Measurements from ENCODE around the gene H6PD.
"Not testable (repeated sequence)": the region's sequence is repeated elsewhere in the genome, so short reads cannot be mapped to it uniquely, and the experiment has no call there.

Gene H6PD

DNA sequence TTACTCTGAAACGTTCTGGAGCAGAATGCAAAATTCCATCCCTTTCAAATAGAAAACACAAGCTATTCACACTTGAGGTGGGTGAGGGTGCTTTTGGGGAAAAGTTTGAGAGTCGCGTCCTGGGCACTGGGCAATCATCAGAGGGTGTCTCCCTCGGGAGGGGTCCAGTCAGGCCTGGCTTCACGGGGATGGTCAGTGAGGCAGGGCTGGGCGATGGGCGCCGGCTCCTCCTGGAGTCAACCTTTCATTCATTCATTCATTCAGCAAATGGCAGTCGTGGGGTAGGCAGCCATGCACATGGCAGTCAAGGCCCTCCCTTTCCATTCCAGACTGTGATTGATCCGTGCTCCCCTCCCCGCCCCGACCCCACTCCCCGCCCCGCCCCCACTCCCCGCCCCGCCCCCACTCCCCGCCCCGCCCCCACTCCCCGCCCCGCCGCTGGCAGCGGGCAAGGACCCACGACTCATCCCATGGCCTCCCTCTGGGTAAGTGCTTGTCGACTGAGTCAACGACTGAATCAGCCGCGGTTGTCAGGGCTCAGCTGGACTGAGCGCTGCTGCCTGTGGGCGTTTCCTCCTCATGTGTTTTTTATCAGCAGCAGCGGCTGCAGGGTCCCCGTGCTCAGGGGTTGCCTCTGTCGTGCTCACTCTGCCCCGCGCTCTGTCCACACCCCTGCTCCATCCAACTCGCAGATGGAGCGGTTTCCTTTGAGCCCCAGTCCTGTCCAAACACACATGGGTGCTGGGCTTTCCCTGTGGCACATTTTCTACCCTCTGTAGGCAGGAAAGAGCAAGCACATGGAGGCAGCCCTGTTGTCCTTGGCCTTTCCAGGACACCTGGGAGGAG, 45.7 kb downstream of the H6PD start:
- no peak for DNase-seq

DNA sequence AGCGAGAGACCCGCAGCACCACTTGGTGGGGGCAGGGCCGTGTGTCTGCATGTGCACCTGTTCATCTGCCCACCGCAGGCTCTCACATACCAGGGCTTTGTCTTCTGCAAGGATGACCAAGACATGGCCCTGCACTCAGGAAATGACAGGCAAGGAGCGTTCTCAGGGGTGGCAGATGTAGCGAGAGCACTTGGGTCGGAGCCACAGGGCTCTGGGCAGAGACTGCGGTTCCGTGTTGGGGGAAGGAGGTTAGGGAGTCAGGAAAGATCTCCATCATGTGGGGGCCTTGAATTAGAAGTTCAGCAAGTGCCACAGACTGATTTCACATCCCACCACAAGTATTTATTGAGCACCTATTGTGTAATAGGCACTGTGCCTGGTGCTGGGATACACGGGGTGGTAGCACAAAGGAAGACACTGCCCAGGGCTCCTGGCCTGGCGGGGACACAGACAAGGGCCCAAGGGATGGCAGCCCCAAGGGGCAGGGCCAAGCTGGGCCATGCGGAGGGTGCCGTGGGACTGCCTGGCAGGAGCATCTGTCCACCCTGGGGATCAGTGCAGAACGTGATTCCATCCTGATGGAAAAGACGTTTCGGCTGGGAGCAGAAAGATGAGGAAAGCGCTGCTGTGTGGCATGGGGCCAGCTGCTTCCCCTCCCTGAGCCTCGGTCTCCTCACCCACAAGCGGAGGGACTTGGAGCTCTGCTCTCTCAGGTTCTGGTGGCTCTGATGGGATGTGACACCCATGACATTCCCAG, 46.7 kb downstream of the H6PD start:
- DNase-seq: no peak

DNA sequence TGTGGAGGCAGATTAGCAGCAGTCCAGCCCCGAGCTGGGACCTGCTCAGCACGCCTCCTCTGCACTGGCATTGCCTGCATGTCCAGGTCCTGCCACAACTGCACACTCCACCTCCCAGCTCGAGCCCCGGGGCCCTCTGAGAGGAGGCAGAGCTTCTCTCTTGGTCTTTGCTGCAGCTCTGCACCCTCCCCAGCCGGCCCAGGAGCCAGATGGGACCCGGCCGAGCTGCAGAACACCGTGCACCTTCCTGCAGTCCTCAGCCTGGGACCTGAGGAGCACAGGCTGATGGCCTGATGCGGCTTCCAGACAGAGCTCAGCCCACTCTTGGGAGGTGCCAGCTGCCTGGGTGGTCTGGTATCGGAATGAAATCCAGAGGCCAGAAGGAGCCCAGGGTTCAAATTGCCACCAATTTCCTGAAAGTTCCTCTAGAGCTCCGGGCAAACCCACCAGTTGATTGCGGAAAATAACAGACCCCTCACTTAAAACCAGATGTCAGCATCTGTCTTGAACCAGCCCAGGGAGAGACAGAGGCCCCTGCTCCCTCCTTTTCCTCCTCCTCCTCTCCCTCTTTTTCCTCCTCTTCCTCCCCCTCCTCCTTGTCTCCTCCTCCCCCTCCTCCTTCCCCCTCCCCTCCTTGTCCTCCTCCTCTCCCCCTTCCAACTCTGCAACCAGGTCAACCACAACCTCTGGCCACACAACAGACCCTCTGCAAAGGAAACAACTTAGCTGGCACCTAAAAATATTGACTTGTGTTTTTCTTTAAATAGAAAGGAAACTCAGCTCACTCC, 47.5 kb downstream of the H6PD start:
- DNase-seq: no peak

DNA sequence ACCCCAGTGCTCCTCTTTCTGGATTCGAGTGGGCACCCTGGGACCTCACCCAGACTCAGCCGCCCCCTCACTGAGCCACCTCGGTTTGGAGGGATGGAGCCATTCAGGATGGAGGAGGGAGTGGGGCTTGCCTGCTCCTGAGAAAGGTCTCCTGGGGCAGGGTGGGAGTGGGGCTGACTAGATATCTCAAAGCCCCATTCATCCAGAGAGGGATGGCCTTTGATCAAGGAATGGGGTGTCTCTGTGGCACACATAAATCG, 48.1 kb downstream of the H6PD start:
- no peak for DNase-seq

DNA sequence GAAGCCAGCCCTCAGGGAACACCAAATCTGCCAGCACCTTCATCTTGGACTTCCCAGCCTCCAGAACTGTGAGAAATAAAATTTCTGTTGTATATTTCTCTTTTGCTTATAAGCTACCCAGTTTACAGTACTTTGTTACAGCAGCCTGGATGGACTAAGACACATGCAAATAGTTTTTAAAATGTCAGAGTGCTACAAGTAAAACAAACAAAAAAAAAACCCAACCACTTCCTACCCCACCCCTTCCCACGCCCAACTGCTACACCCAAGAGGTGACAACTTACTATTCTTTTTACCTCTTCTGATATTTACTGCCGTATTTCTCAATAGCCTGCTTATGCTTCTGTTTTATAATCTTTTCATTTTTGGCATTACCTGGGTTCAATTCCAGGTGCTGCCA, 49.5 kb downstream of the H6PD start:
- DNase-seq: no peak

DNA sequence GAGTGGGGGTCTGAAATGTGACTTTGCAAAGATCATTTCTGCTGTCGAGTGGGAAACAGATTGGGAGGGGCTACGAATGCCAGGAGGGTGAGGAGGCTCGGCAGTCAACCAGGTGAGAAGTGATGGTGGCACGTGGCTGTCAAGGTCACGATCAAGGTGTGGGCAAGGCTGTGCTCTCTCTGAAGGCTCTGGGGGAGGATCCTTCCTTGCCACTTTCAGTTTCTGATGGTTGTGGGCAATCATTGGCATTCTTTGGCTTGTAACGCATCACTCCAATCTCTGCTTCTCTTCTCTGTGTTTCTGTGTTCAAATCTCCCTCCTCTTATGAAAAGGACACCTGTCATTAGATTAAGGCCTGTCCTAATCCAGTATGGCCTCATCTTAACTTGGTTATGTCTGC, 52.0 kb downstream of the H6PD start:
- DNase-seq: no peak

DNA sequence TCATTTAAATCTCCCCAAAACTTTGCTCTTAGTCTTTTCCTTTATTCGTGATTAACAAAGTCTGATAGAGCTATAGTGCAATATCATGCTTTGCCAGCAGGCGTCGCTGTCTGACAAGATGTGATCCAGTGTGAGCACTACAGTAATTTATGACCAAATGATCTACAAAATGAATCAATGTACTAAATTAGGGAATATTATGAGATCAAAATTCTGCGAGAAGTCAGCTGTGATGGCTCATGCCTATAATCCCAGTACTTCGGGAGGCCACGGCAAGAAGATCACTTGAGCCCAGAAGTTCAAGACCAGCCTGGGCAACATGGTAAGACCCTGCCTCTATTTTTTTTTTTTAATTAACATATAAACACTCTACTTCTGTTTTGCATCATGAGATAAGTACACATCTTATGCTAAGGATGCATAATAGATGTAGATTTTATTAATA, 54.5 kb downstream of the H6PD start:
- DNase-seq: peak; percentile 43 to 48

DNA sequence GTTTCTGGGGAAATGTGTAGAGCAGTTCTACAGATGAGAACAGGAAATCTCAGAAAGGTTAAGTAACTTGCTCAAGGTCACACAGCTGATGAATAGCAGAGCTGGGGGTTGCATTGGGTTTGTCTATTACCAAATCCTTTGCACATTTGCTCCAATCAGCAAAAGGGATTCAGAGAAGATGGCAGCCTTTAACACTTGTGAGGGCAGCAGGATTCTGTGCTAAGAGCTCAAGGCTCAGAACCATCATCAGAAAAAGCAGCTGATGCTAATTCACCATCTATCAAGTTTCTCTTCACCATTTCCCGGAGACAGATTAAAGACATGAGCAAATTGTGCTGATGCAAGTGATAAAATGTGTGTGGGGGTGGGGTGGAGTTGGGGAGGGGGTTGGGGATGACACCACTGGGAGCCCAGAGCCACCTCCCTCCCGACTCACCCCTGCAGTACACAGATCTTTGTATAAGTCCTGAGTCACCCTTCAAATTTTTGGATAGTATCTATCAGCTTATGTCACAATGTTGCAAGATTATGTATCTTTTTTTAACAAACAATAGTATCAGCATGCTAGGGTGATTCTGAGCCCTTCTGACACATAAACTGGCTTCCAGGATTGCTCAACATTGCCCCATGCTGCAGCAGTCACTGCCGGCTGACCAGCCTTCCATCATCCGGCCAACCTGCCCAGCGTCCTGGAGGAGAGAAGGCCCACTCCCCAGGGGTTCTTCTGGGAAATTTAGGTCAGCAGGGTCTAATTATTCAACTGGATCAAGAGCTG, 55.3 kb downstream of the H6PD start:
- peak; percentile 22 to 32 for DNase-seq

DNA sequence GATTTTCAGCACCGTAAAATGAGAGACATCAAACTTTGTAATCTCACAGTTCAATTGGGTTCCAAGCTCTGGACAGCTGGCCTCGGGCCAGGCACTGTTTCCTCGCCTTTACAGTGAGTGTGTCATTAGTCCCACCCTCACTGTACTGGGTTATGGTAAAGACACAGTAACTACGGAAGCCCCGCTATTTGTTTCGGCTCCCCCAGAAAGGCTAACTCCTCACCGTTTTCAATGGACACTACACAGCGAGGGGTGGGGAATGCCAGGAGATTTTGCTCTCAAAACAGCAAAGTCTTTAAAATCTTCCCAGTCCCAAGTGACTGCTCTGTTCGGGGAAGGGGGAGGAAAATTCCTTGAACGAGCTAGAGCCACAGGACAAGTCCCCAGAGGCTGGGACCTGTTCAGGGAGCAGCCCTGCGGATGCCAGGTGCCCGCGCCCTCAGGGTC, 57.4 kb downstream of the H6PD start:
- DNase-seq: no peak

DNA sequence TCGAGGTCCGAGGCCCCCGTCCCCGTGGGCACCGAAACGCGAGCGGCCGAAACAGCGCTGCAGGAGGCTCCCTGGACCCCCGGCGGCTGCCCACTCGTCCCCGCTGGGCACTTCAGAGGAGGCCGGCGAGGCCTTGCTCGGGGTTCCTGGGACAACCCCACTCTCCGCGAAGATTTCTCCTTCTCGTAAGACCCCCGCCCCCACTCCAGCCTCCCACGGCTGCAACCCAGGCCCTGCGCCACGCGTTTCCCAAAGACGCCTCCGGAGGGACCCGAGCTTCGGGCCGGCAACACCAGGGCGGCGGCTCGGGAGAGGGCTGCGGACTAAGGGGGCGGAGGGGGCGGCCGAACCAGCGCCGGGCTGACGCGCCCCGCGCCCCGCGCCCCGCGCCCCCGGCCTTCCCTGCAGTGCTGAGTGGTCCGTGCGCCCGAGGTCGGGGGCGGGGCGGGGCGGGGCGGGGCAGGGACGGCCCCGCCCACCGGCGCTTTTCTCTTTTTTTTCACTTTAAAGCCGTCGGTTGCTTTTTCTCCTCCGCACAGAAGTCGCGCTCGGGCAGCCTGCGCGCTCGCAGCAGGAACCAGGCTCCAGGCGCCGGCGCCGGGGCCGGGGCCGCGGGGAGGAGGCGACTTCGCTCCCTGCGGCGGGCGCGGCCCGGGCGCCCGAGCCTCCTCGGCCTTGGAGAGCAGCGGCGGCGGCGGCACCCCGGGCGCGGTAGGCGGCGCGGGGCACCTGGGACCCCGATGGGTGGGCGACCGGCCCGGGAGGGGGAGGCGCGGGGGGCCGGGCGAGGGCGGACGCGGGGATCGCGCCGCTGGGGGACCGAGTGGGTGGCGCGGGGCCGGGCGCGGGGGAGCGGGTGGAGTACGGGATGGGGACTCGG, 58.0 kb downstream of the H6PD start, which contains the start of gene SPSB1:
TSS of gene SPSB1 (plus strand) at position 534 of the 880 bp plus-strand sequence. CDS start 62,998 bp downstream, outside the sequence.
- DNase-seq: no peak

DNA sequence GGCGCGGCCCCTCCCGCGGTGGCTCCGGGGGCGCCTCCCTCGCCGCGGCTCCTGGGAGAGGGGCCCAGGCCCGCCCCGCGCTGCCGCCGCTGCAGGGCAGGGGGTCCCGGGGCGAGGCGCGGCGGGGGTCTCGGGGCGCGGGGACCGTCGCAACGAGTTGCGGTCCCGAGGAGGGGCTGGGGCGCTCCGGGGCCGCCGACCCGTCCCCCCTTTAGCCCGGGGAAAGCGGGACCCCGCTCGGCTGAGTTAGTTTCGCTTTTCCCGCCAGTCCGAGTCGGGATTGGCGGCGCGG, 58.6 kb downstream of the H6PD start:
- no peak for DNase-seq

DNA sequence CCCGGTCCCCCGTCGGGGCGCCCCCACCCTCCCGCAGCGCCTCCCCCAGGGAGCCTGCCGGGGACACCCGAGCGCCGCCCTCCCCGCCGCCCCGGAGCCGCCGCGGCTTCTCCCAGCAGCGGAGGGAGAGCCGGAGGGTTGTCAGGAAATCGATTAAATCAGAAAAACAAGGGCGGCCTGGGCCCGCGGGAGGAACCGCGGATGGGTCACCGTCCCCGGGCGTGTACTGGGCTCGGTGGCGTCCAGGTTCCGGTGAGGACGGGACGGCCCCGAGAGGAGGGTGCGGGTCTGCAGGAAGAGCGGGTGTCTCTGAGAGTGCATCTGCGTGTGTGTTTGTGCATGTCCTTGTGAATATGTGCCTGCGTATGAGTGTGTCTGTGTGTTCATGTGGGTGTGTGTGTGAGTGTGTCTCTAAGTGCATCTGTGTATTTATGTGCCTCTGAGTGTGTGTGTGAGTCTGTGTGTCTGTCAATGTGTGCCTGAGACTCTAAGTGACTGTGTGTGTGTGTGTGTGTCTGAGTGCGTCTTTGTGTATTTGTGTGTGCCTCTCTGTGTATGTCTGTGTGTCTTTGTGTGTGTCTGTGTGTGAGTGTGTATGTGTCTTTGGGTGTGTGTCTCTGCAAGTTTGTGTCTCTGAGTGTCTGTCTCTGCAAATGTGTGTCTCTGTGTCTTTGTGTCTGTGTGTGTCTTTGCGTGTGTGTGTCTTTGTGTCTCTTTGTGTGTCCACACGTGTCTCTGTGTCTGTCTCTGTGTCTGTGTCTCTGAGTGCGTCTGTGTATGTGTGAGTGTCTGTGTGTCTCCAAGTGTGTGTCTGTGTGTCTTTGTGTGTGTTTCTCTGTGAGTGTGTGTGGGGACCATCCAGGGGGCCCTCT, 59.2 kb downstream of the H6PD start:
- DNase-seq: no peak

DNA sequence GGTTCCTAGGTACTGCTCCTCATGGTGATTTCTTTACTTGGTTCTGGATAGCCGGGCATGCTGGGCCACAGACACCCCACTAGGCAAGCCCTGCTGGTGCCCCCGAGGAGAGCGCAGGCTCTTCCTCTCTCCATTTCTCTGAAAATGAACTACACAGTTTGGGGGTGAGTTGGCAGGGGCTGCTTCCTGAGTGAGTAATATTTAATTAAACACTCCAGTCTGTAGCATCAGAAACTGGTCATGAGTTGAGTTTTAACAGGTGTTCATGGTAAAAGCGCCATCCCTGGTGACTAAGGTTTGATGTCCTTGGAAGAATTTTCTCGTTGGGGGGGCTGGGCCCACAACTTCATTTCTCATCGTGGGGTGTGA, 59.8 kb downstream of the H6PD start:
- DNase-seq: no peak

DNA sequence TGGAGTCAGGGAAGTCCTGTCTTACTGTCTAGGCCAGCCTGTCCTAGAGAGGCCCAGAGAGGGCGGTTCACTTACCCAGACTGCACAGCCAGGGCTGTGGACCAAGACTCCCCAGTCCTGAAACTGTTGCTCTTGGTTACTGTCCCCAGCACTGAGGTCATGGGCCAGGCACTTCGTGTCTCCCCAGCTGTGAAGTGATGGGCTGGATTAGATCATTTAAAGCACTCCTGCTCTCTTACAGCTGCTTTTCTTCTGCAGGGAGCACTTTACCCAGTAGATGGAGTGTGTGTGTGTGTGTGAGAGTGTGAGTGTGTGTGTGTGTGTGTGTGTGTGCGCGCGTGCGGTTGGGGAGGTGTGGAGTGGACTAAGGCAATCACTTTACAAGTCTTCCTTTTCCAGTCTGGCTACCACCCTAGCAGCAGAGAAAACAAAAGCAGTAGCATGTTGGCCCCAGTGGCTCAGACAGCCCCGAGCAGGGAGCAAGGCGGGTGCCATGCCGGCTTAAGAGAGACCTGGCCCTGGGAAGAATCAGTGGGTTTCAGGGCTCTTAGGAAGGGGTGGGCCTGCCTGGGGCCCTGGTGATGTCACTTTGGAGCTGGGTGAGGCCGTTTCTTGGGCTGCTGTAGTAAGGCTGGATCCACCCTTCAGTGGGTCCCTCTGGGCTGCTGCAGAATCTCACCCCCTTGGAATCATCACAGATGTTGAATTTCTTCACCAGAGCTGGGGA, 60.5 kb downstream of the H6PD start:
- no peak for DNase-seq

DNA sequence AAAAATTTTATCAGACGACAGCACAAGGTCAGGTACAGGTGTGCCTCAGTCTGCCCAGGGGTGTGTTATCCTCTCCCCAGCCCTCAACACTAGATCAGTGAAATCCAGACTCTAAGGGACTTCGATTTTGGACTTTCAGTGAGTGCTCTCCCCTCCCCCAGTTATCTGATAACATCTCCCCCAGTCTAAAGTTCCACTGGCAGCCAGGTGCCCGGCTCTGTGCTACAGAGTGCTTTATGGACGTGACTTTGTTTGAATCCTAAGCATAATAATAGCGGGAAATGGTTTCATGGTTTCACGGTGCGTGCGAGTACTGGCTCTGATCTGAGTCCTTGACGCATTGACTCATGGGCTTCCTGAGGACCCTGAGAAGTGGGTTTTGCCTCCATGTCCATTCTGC, 61.3 kb downstream of the H6PD start:
- DNase-seq: no peak

DNA sequence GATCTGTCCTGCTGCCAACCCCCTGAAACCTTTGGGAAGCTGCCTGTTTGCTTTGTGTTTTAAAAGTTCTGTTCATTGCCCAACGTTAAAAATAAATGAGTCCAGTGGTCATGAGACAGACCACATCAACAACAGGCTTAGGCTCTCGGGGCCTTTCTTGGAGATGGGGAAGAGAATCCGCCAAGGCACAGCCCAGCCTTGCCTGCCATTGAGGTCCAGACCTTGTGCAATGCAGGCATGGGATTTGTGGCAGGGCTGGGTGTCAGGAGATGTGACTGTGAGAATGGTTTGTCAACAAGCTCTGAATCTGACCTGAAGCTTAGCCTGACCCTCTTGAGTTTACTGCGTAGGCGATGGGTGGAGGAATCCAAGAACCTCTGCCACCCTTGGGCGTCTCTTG, 62.3 kb downstream of the H6PD start:
- DNase-seq: no peak

DNA sequence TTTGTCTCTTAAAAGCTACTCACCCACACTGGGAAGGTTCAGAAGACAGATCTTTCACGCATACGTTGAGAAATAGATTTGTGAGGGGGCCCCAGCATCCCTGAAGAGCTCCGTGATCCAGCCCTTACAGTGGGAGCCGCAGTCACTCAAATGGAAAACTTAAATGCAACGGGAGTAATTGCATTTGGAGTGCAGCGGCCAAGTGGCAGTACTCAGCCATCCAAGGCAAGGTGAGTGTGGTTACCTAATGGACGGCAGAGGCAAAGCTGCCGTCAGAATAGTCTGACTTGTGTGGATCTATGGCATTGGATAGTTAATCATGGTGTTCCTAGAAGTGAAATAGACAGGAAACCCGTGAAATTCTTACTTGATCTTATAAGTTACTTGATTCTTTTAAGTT, 63.3 kb downstream of the H6PD start:
- no peak for DNase-seq

DNA sequence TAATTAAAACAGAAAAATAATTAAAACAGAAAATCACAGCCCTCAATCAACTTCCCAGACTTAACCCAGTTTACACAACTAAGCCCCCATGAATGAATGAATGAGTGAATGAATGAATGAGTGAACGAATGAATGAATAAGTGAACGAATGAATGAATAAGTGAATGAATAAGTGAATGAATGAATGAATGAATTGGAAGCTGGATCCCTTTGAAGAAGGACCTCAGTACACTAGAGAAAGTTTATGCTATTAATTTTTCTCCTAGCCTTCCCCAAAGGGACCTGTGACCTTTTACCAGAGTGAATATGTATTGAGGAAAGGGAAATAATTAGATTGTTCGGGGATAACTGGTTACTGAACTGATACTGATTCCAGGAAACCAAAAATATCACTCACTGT, 63.7 kb downstream of the H6PD start:
- DNase-seq: no peak

DNA sequence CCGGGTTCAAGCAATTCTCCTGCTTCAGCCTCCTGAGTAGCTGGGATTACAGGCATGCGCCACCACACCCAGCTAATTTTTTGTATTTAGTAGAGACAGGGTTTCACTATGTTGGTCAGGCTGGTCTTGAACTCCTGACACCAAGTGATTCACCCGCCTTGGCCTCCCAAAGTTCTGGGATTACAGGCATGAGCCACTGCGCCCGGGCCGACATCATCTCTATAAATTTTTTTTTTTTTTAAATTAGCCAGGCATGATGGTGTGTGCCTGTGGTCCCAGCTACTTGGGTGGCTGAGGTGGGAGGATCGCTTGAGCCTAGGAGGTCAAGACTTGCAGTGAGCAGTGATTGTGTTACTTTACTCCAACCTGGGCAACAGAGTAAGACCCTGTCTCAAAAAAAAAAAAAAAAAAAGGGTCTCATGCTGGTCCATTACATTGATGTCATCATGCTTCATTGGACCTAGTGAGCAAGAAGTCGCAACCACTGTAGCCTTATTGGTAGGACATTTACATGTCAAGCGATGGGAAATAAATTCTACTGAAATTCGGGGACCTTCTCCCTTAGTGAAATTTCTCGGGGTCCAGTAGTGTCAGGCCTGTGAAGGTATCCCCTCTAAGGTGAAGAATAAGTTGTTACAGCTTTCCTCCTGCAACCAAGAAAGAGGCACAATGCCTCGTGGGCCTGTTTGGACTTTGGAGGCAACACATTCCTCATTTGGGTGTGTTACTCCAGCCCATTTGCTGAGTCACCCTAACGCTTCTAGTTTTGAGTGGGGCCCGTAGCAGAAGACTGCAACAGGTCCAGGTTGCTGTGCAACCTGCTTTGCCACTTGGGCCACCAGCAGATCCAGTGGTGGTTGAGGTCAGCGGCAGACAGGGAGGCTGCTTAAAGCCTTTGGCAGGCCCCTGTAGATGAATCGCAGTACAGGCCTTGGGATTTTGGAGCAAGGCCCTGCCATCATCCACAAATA, 65.3 kb downstream of the H6PD start:
- not testable (repeated sequence) for DNase-seq
